H9 (cell line): Measurements from ENCODE around the gene SLC25A22. TPM values are rescaled to one million over a fixed set of nuclear protein-coding genes. Genes with fewer than 3 reads are reported as not detected.

Source experiments
- DNase-seq: peaks from one replicate; pipeline ENCODE4 v3.0.0-alpha.2; 2017
- H2AFZ ChIP-seq: one replicate; pipeline ENCODE4 v1.6.1; 2013; ENCODE audit warnings: mild to moderate bottlenecking, low read length, control low read depth, moderate library complexity
- H2AK5ac ChIP-seq: 2 replicates; pipeline ENCODE4 v1.6.1; 2013; ENCODE audit warnings: low read length, control low read depth, mixed read lengths; ENCODE audit not compliant: insufficient read length
- H2BK120ac ChIP-seq: one replicate; pipeline ENCODE4 v1.6.1; 2013; ENCODE audit warnings: low read depth, mild to moderate bottlenecking, low read length, control low read depth, inconsistent platforms; ENCODE audit not compliant: poor library complexity, severe bottlenecking
- H2BK12ac ChIP-seq: 2 replicates; pipeline ENCODE4 v1.6.1; 2013; ENCODE audit warnings: low read length, control low read depth, mixed read lengths, low read depth; ENCODE audit not compliant: insufficient read length
- H2BK15ac ChIP-seq: 2 replicates; pipeline ENCODE4 v1.6.1; 2013; ENCODE audit warnings: low read depth, low read length, control low read depth
- H2BK20ac ChIP-seq: one replicate; pipeline ENCODE4 v1.6.1; 2013; ENCODE audit warnings: low read depth, mild to moderate bottlenecking, low read length, control low read depth, inconsistent platforms; ENCODE audit not compliant: poor library complexity, severe bottlenecking
- H2BK5ac ChIP-seq: 2 replicates; pipeline ENCODE4 v1.6.1; 2013; ENCODE audit warnings: low read length, control low read depth, mixed read lengths; ENCODE audit not compliant: insufficient read length
- H3K14ac ChIP-seq: 2 replicates; pipeline ENCODE4 v1.6.1; 2013; ENCODE audit warnings: low read length, control low read depth; ENCODE audit not compliant: insufficient read depth
- H3K18ac ChIP-seq: 2 replicates; pipeline ENCODE4 v1.6.1; 2013; ENCODE audit warnings: low read depth, mild to moderate bottlenecking, mixed read lengths, low read length, control low read depth; ENCODE audit not compliant: insufficient read length
- H3K23ac ChIP-seq: 2 replicates; pipeline ENCODE4 v1.6.1; 2013; ENCODE audit warnings: low read length, control low read depth, mixed read lengths, low read depth; ENCODE audit not compliant: insufficient read length
- H3K23me2 ChIP-seq: 2 replicates; pipeline ENCODE4 v1.6.1; 2013; ENCODE audit warnings: low read depth, mild to moderate bottlenecking, mixed read lengths, low read length, control low read depth; ENCODE audit not compliant: insufficient read length, poor library complexity, severe bottlenecking
- H3K27ac ChIP-seq: 2 replicates; pipeline ENCODE4 v1.5.1; 2013; ENCODE audit warnings: low read length, control low read depth, mixed read lengths, low read depth; ENCODE audit not compliant: insufficient read length
- H3K27me3 ChIP-seq: 2 replicates; pipeline ENCODE4 v1.6.1; 2013; ENCODE audit warnings: low read length, control low read depth, inconsistent platforms; ENCODE audit not compliant: insufficient read depth
- H3K4ac ChIP-seq: 2 replicates; pipeline ENCODE4 v1.6.1; 2013; ENCODE audit warnings: low read depth, mild to moderate bottlenecking, control low read depth, inconsistent platforms, low read length, moderate library complexity
- H3K4me1 ChIP-seq: 2 replicates; pipeline ENCODE4 v1.6.1; 2013; ENCODE audit warnings: low read length, control low read depth, inconsistent platforms; ENCODE audit not compliant: insufficient read depth
- H3K4me2 ChIP-seq: 2 replicates; pipeline ENCODE4 v1.6.1; 2013; ENCODE audit warnings: low read length, control low read depth, mixed read lengths; ENCODE audit not compliant: insufficient read length, insufficient read depth
- H3K56ac ChIP-seq: 2 replicates; pipeline ENCODE4 v1.6.1; 2013; ENCODE audit warnings: low read depth, mild to moderate bottlenecking, mixed read lengths, low read length, control low read depth; ENCODE audit not compliant: insufficient read length
- H3K79me1 ChIP-seq: 2 replicates; pipeline ENCODE4 v1.6.1; 2013; ENCODE audit warnings: low read depth, mild to moderate bottlenecking, moderate library complexity, low read length, control low read depth, inconsistent platforms; ENCODE audit not compliant: insufficient read depth, poor library complexity, severe bottlenecking
- H3K79me2 ChIP-seq: 2 replicates; pipeline ENCODE4 v1.6.1; 2013; ENCODE audit warnings: low read length, control low read depth, inconsistent platforms; ENCODE audit not compliant: insufficient read depth
- H3K9ac ChIP-seq: 2 replicates; pipeline ENCODE4 v1.6.1; 2013; ENCODE audit warnings: low read length, control low read depth, mixed read lengths; ENCODE audit not compliant: insufficient read length; ENCODE audit errors: extremely low read depth
- H3K9me3 ChIP-seq: one replicate; pipeline ENCODE4 v1.6.1; 2013; ENCODE audit warnings: low read depth, low read length, inconsistent platforms; ENCODE audit not compliant: control insufficient read depth
- H3T11ph ChIP-seq: one replicate; pipeline ENCODE4 v1.6.1; 2013; ENCODE audit warnings: mild to moderate bottlenecking, low read length, control low read depth, inconsistent platforms
- H4K20me1 ChIP-seq: one replicate; pipeline ENCODE4 v1.6.1; 2013; ENCODE audit not compliant: control insufficient read depth, insufficient read length, insufficient read depth
- H4K5ac ChIP-seq: 2 replicates; pipeline ENCODE4 v1.6.1; 2013; ENCODE audit warnings: low read depth, mild to moderate bottlenecking, mixed read lengths, low read length, control low read depth; ENCODE audit not compliant: insufficient read length
- H4K8ac ChIP-seq: replicated peaks from 2 replicates; pipeline ENCODE4 v1.6.1; 2013; ENCODE audit warnings: low read length, control low read depth, mixed read lengths, low read depth; ENCODE audit not compliant: insufficient read length
- H4K91ac ChIP-seq: 2 replicates; pipeline ENCODE4 v1.6.1; 2013; ENCODE audit warnings: low read depth, mild to moderate bottlenecking, moderate library complexity, mixed read lengths, low read length, control low read depth; ENCODE audit not compliant: insufficient read length
- H3K27ac Mint-ChIP-seq, 3 experiments: 2 replicates in 2 of 3; 3 replicates in 1 of 3; pipeline ENCODE4 v1.8.0; 2020 to 2021; ENCODE audit warnings: mixed read lengths in 3 of 3, mild to moderate bottlenecking in 1 of 3, moderate library complexity in 1 of 3
- H3K27me3 Mint-ChIP-seq: 2 replicates; pipeline ENCODE4 v1.8.0; 2021; ENCODE audit warnings: low read depth, mild to moderate bottlenecking, moderate library complexity, mixed read lengths
- H3K36me3 Mint-ChIP-seq, 3 experiments: 2 replicates in 2 of 3; 3 replicates in 1 of 3; pipeline ENCODE4 v1.8.0; 2020 to 2021; ENCODE audit warnings: low read depth in 3 of 3, mixed read lengths in 3 of 3; ENCODE audit not compliant: insufficient read depth in 1 of 3
- H3K4me1 Mint-ChIP-seq, 2 experiments: 2 replicates each; pipeline ENCODE4 v1.8.0; 2020; ENCODE audit warnings: mixed read lengths in 2 of 2
- H3K4me3 Mint-ChIP-seq, 2 experiments: 2 replicates in 1 of 2; 3 replicates in 1 of 2; pipeline ENCODE4 v1.8.0; 2020 to 2021; ENCODE audit warnings: mild to moderate bottlenecking in 2 of 2, mixed read lengths in 2 of 2, moderate library complexity in 1 of 2
- H3K9me3 Mint-ChIP-seq, 2 experiments: 2 replicates in 1 of 2; 3 replicates in 1 of 2; pipeline ENCODE4 v1.8.0; 2020; ENCODE audit warnings: mild to moderate bottlenecking in 2 of 2, mixed read lengths in 2 of 2, moderate library complexity in 1 of 2
- WGBS: extraction: QIAGEN DNeasy Blood & Tissue Kit; methylation state at CpG from one replicate; pipeline ENCODE4 v1.1.7; 2013; ENCODE audit warnings: missing lambda C conversion rate, low lambda C conversion rate, mixed read lengths; ENCODE audit not compliant: insufficient read length; ENCODE audit errors: extremely low coverage; 5-methylcytosine and 5-hydroxymethylcytosine counted together
- total RNA-seq: library from RNA; stranded (reverse); gene quantifications from 2 replicates; pipeline ENCODE4 v1.2.1, GENCODE V29; 2021
- TF ChIP-seq, protein P1 (sequence below): fragments of 200-600 bp; sonication (generic); conservative IDR thresholded peaks from 3 replicates; pipeline ENCODE4 v1.8.0; 2021; ENCODE audit warnings: antibody characterized with exemption, mild to moderate bottlenecking

The SLC25A22 gene
- total RNA-seq, 1 experiment from 2014 or later = 51.9 TPM

DNA sequence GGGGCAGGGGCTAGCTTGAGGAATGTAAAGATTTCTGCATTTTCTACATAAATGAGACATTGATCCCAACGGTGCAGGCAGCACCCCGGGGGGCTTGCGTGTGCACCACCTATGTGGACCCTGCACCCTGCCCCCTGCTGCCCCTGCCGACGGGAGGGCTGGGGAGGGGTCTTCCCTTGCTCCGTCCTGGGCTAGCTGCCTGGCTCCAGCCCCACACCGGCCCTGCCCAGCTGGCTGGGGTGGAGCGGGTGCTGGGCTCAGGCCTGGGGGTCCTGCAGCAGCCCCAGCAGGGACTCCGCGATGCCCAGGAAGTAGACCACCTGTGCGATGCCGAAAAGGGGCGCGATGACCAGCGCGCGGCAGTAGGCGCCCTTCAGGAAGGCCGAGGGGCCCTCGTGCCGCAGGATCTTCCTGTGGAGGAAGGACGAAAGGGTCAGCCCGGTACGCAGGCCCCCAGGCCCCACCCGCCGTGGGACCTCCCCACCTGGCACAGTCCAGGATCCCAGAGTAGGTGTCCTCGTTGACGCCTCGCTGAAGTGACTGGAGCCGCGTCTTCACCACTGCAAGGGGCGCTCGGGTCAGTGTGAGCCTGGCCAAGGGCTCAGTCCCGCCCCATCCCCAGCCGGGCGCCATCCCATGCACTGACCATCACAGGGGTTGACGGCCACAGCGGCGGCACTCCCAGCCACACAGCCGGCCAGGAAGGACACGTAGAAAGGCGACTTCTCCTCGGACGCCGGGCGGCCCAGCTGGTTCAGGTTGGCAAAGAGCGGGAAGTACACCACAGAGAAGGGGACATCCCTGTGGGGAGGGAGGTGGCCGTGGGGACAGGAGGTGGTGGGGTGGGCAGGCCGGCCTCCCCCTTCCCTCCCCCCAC lies 6.2 kb downstream of the SLC25A22 start:
- Histone ChIP-seq H3K14ac (no peak overlapping the region), H3K9me3 (no peaks in the 10 kb centered on the region), H4K91ac (no peak overlapping the region), H3K23me2 (peaks cover 5% of the 10 kb centered on the region), H3K4me1 (no peaks in the 10 kb centered on the region; the same call in 1 of the 2 replicates), H3K4ac (no peak overlapping the region), H3K79me1 (no peaks in the 10 kb centered on the region), H2BK120ac (no peak overlapping the region), H4K8ac (no peak overlapping the region), H3K4me2 (no peak overlapping the region), H3K23ac (no peak overlapping the region), H3K27ac (no peak overlapping the region), H4K5ac (no peak overlapping the region), H2AFZ (no peak overlapping the region), H3K18ac (no peak overlapping the region), H2AK5ac (no peak overlapping the region), H2BK5ac (no peak overlapping the region), H3K9ac (no peak overlapping the region), H3K27me3 (no peaks in the 10 kb centered on the region), H3K56ac (no peak overlapping the region), H2BK15ac (no peak overlapping the region), H4K20me1 (peaks cover 2% of the 10 kb centered on the region), H2BK12ac (no peak overlapping the region), H2BK20ac (no peak overlapping the region), H3T11ph (no peak overlapping the region), H3K79me2 (no peaks in the 10 kb centered on the region)
- no CpG with 5 or more reads among the region's 49 CpGs for WGBS
- H3K9me3 Mint-ChIP-seq = no peaks in the 10 kb centered on the region
- no peak for DNase-seq
- H3K4me3 Mint-ChIP-seq = no peak overlapping the region
- H3K27me3 Mint-ChIP-seq = no peaks in the 10 kb centered on the region
- H3K36me3 Mint-ChIP-seq = peaks cover 0 to 16% (median 3%) of the 10 kb centered on the region in 3 experiments; a peak in 2 of 7 replicates
- H3K4me1 Mint-ChIP-seq = peaks cover 11 to 37% of the 10 kb centered on the region in 2 experiments
- H3K27ac Mint-ChIP-seq = no peak overlapping the region
- TF ChIP-seq, protein P1, sequence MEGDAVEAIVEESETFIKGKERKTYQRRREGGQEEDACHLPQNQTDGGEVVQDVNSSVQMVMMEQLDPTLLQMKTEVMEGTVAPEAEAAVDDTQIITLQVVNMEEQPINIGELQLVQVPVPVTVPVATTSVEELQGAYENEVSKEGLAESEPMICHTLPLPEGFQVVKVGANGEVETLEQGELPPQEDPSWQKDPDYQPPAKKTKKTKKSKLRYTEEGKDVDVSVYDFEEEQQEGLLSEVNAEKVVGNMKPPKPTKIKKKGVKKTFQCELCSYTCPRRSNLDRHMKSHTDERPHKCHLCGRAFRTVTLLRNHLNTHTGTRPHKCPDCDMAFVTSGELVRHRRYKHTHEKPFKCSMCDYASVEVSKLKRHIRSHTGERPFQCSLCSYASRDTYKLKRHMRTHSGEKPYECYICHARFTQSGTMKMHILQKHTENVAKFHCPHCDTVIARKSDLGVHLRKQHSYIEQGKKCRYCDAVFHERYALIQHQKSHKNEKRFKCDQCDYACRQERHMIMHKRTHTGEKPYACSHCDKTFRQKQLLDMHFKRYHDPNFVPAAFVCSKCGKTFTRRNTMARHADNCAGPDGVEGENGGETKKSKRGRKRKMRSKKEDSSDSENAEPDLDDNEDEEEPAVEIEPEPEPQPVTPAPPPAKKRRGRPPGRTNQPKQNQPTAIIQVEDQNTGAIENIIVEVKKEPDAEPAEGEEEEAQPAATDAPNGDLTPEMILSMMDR = no peak
